HG03139 (cell line): ENCODE results near the gene ACSF3.
"Not testable (repeated sequence)": the region's sequence is repeated elsewhere in the genome, so short reads cannot be mapped to it uniquely, and the experiment has no call there.

ENCODE experiments used
- ATAC-seq: cut with Tn5 transposase; IDR thresholded peaks from one replicate; pipeline ENCODE4 v1.9.1; 2021; ENCODE audit not compliant: unreplicated experiment

The ACSF3 gene

GRCh38 chr16:89055894-89056555 is 37.6 kb upstream of the ACSF3 start:
- no peak for ATAC-seq

GRCh38 chr16:89056592-89056991 is 37.1 kb upstream of the ACSF3 start:
- no peak for ATAC-seq

GRCh38 chr16:89057738-89058137 is 35.9 kb upstream of the ACSF3 start:
- ATAC-seq = no peak

- ATAC-seq = no peak
Measured at GRCh38 chr16:89058812-89059211, 34.8 kb upstream of the ACSF3 start.

- ATAC-seq = no peak
Measured at GRCh38 chr16:89060207-89060794, 33.4 kb upstream of the ACSF3 start.

GRCh38 chr16:89061086-89061485 is 32.6 kb upstream of the ACSF3 start:
- ATAC-seq = no peak

- ATAC-seq = no peak
Measured at GRCh38 chr16:89061590-89062380, 31.9 kb upstream of the ACSF3 start.

- ATAC-seq = no peak
Measured at GRCh38 chr16:89062389-89063345, 31.0 kb upstream of the ACSF3 start.

GRCh38 chr16:89063768-89064320 is 29.8 kb upstream of the ACSF3 start:
- no peak for ATAC-seq

GRCh38 chr16:89064606-89065457 is 28.8 kb upstream of the ACSF3 start:
- no peak for ATAC-seq

- no peak for ATAC-seq
Measured at GRCh38 chr16:89065458-89065822, 28.2 kb upstream of the ACSF3 start.

- no peak for ATAC-seq
Measured at GRCh38 chr16:89066721-89067120, 26.9 kb upstream of the ACSF3 start.

- no peak for ATAC-seq
Measured at GRCh38 chr16:89067677-89068443, 25.8 kb upstream of the ACSF3 start.

GRCh38 chr16:89068814-89069616 is 24.6 kb upstream of the ACSF3 start:
- ATAC-seq = not testable (repeated sequence)

- ATAC-seq = no peak
Measured at GRCh38 chr16:89069920-89070319, 23.7 kb upstream of the ACSF3 start.

- no peak for ATAC-seq
Measured at GRCh38 chr16:89070590-89070989, 23.1 kb upstream of the ACSF3 start.

GRCh38 chr16:89071686-89072547 is 21.7 kb upstream of the ACSF3 start:
- ATAC-seq = no peak
